SU-DHL-6 (cell line): ENCODE results near the gene WDR87.

Experiments
- CTCF ChIP-seq: fragments of 200-600 bp; sonication (generic); IDR thresholded peaks from one replicate; pipeline ENCODE4 v1.5.1; 2017; ENCODE audit warnings: antibody characterized with exemption, mild to moderate bottlenecking, low read length, moderate library complexity; ENCODE audit not compliant: insufficient read depth, poor library complexity, severe bottlenecking
- EZH2phosphoT487 ChIP-seq: fragments of 200-600 bp; sonication (generic), shearing (Covaris generic); conservative IDR thresholded peaks from 2 replicates; pipeline ENCODE4 v1.6.1; 2018; ENCODE audit warnings: mild to moderate bottlenecking, antibody characterized with exemption, low read length, moderate library complexity, mixed read lengths

GRCh38 chr19:37932985-37933936 is 26.9 kb upstream of the WDR87 start:
- TF ChIP-seq EZH2phosphoT487, result no peak
- no peak for TF ChIP-seq CTCF
